ENCODE data around the gene ZMIZ1.
"Not testable (repeated sequence)": the region's sequence is repeated elsewhere in the genome, so short reads cannot be mapped to it uniquely, and the experiment has no call there.

Gene ZMIZ1

DNA sequence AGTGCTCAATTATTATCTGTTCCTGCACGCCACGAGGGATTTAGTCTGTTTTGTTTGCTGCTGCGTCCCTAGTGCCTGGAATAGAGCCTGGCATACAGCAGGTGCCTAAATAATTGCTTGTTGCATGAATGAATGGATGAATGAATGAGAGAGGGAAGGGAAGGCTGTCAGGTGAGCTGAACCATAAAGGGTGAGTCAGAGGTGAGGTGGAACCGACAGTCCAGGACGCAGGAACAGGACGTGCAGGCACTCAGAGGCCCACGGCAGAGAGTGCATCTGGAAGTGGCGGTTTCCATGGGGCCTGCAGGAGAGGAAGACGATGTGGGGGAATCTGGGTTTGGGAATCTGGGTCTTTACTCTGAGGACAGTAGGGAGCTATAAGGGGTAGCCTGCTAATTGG is 260.8 kb downstream of the ZMIZ1 start:
- DNase-seq = no peak
- no peak overlapping the region for H3K27ac ChIP-seq (ENCODE audit: insufficient read depth in 1 of 2, low read depth in 1 of 2, low read length in 2 of 2, poor library complexity in 1 of 2, severe bottlenecking in 2 of 2)
- no peaks in the 10 kb centered on the region for H3K27me3 ChIP-seq (replicated peaks in 2 of 5; ENCODE audit: control insufficient read depth in 4 of 5, insufficient read depth in 5 of 5, low read length in 4 of 5)
- H3K4me3 ChIP-seq (ENCODE audit: control insufficient read depth in 1 of 7, extremely low read depth in 1 of 7, insufficient read depth in 4 of 7, low read depth in 2 of 7, low read length in 6 of 7) = no peak overlapping the region
- ChIA-PET POLR2A (no interaction called here), CTCF (interaction anchor here (0.8 to 3.0 kb wide), 5 partner anchors 9 to 161 kb away, joined by 3 to 13 read pairs (median 3); no protein-coding TSS in a partner anchor)
- H3K9me3 ChIP-seq (ENCODE audit: control extremely low read depth in 1 of 5, control insufficient read depth in 4 of 5, insufficient read depth in 2 of 5, low read depth in 1 of 5, low read length in 4 of 5) = peaks cover 0 to 2% (median 0%) of the 10 kb centered on the region in 5 experiments
- 91% methylated on average over 7 of the region's 9 CpGs for WGBS (ENCODE audit: insufficient coverage)
- H3K4me1 ChIP-seq (ENCODE audit: control extremely low read depth in 1 of 4, control insufficient read depth in 4 of 4, insufficient read depth in 4 of 4, low read length in 3 of 4) = peaks cover 0 to 6% (median 5%) of the 10 kb centered on the region in 4 experiments
- H3K36me3 ChIP-seq (ENCODE audit: control insufficient read depth in 4 of 4, insufficient read depth in 4 of 4, low read length in 3 of 4) = no peaks in the 10 kb centered on the region

DNA sequence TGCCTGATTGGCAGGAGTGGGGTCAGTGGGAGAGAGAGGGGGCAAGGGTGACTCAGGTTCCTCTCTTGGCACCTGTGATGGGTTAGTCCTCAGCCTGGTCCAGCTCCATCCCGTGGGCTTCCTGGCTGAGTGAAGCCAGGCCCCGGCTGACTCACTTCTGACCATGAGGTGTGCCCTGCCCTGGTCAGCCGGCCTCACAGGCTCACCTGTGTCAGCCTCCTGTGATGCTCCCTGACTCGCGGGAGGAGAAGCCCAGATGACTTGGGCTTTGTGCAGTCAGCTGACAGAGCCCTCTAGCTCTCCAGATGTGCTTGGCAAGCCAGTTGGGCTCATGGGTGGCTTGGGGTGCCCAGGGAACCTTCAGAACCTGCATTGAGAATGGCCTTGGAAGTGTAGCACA is 262.5 kb downstream of the ZMIZ1 start:
- Histone ChIP-seq H3K27me3 (replicated peaks in 2 of 5; ENCODE audit: control insufficient read depth in 4 of 5, insufficient read depth in 5 of 5, low read length in 4 of 5) (no peaks in the 10 kb centered on the region), H3K9me3 (ENCODE audit: control extremely low read depth in 1 of 5, control insufficient read depth in 4 of 5, insufficient read depth in 2 of 5, low read depth in 1 of 5, low read length in 4 of 5) (peaks cover 0 to 2% (median 0%) of the 10 kb centered on the region in 5 experiments), H3K27ac (ENCODE audit: insufficient read depth in 1 of 2, low read depth in 1 of 2, low read length in 2 of 2, poor library complexity in 1 of 2, severe bottlenecking in 2 of 2) (no peak overlapping the region), H3K4me1 (ENCODE audit: control extremely low read depth in 1 of 4, control insufficient read depth in 4 of 4, insufficient read depth in 4 of 4, low read length in 3 of 4) (peaks cover 0 to 5% (median 0%) of the 10 kb centered on the region in 4 experiments), H3K36me3 (ENCODE audit: control insufficient read depth in 4 of 4, insufficient read depth in 4 of 4, low read length in 3 of 4) (no peaks in the 10 kb centered on the region), H3K4me3 (ENCODE audit: control insufficient read depth in 1 of 7, extremely low read depth in 1 of 7, insufficient read depth in 4 of 7, low read depth in 2 of 7, low read length in 6 of 7) (no peak overlapping the region)
- ChIA-PET POLR2A (interaction anchor here (1.2 kb wide), 1 partner anchor 8 kb away, joined by 4 read pairs; no protein-coding TSS in a partner anchor), CTCF (interaction anchor here (1.4 to 4.6 kb wide), 4 partner anchors 8 to 18 kb away, joined by 3 to 28 read pairs (median 10); no protein-coding TSS in a partner anchor)
- WGBS (ENCODE audit: insufficient coverage) = 91% methylated on average over 5 of the region's 5 CpGs
- peak in 1 of 3 donors; percentile 31 for DNase-seq

DNA sequence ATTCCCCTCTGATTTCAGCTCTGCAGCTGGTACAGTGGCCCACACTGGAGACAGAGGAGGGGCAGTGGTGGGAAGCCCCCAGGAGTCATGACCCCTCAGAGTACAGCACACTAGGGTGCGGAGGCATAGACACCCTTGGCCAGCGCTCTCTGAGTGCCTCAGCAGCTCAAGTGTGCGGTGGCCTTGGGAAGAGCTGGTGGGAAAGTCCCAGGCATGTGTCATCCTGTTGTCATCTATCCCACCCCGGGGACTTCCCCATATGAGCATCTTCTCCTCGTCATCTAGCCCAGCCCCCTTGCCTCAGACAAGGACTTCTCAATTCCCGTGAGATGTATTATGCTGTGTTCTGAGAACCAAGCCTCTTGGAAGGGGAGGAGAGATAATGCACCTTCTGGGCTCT is 262.9 kb downstream of the ZMIZ1 start:
- peak; percentile 70 to 93 (median 84) for DNase-seq
- H3K36me3 ChIP-seq (ENCODE audit: control insufficient read depth in 4 of 4, insufficient read depth in 4 of 4, low read length in 3 of 4) = no peaks in the 10 kb centered on the region
- no peaks in the 10 kb centered on the region for H3K27me3 ChIP-seq (replicated peaks in 2 of 5; ENCODE audit: control insufficient read depth in 4 of 5, insufficient read depth in 5 of 5, low read length in 4 of 5)
- peaks cover 0 to 5% (median 0%) of the 10 kb centered on the region in 4 experiments for H3K4me1 ChIP-seq (ENCODE audit: control extremely low read depth in 1 of 4, control insufficient read depth in 4 of 4, insufficient read depth in 4 of 4, low read length in 3 of 4)
- ChIA-PET POLR2A (interaction anchor here (1.2 kb wide), 1 partner anchor 9 kb away, joined by 4 read pairs; no protein-coding TSS in a partner anchor), CTCF (interaction anchor here (1.4 to 4.6 kb wide), 4 partner anchors 8 to 18 kb away, joined by 3 to 28 read pairs (median 10); no protein-coding TSS in a partner anchor)
- no peak overlapping the region for H3K4me3 ChIP-seq (ENCODE audit: control insufficient read depth in 1 of 7, extremely low read depth in 1 of 7, insufficient read depth in 4 of 7, low read depth in 2 of 7, low read length in 6 of 7)
- 87% methylated on average over 3 of the region's 6 CpGs for WGBS (ENCODE audit: insufficient coverage)
- peaks cover 0 to 2% (median 0%) of the 10 kb centered on the region in 5 experiments for H3K9me3 ChIP-seq (ENCODE audit: control extremely low read depth in 1 of 5, control insufficient read depth in 4 of 5, insufficient read depth in 2 of 5, low read depth in 1 of 5, low read length in 4 of 5)
- H3K27ac ChIP-seq (ENCODE audit: insufficient read depth in 1 of 2, low read depth in 1 of 2, low read length in 2 of 2, poor library complexity in 1 of 2, severe bottlenecking in 2 of 2) = no peak overlapping the region

DNA sequence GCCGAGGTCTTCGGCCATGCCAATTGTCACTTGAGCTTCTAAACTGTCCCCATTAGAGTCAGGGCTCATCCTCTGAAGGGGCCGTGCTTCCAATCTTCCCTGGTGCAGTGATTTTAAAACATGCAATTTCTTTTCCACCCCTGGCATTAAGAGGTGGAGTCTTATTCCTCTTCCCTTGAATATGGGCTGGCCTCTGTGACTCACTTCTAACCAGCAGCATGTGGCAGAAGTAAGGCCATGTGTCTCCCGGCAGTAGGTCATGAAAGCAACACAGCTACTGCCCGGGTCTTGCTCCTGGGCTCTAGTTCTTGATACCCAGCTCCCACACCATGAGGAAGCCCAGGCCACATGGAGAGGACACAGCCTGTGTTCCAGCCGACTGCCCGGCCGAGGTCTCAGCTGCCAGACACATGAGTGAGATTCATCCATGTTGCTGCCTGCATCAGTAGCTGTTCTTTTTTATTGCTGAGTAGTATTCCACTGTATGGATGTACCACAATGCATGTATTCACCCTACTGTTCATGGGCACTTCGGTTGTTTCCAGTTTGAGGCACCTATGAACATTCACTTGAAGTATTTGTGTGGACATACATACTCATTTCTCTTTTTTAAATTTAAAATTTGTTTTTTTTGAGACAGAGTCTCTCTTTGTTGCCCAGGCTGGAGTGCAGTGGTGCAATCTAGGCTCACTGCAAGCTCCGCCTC is 264.0 kb downstream of the ZMIZ1 start:
- H3K36me3 ChIP-seq (ENCODE audit: control insufficient read depth in 4 of 4, insufficient read depth in 4 of 4, low read length in 3 of 4); H3K27ac ChIP-seq (ENCODE audit: insufficient read depth in 1 of 2, low read depth in 1 of 2, low read length in 2 of 2, poor library complexity in 1 of 2, severe bottlenecking in 2 of 2); DNase-seq; H3K9me3 ChIP-seq (ENCODE audit: control extremely low read depth in 1 of 5, control insufficient read depth in 4 of 5, insufficient read depth in 2 of 5, low read depth in 1 of 5, low read length in 4 of 5); H3K4me1 ChIP-seq (ENCODE audit: control extremely low read depth in 1 of 4, control insufficient read depth in 4 of 4, insufficient read depth in 4 of 4, low read length in 3 of 4); H3K27me3 ChIP-seq (replicated peaks in 2 of 5; ENCODE audit: control insufficient read depth in 4 of 5, insufficient read depth in 5 of 5, low read length in 4 of 5); POLR2A ChIA-PET; H3K4me3 ChIP-seq (ENCODE audit: control insufficient read depth in 1 of 7, extremely low read depth in 1 of 7, insufficient read depth in 4 of 7, low read depth in 2 of 7, low read length in 6 of 7): not testable (repeated sequence)
- CTCF ChIA-PET = interaction anchor here (4.6 to 5.2 kb wide), 2 partner anchors 9 to 14 kb away, joined by 28 to 46 read pairs; partner anchors contain the start of gene PPIF
- WGBS (ENCODE audit: insufficient coverage) = no CpG with 5 or more reads among the region's 10 CpGs

DNA sequence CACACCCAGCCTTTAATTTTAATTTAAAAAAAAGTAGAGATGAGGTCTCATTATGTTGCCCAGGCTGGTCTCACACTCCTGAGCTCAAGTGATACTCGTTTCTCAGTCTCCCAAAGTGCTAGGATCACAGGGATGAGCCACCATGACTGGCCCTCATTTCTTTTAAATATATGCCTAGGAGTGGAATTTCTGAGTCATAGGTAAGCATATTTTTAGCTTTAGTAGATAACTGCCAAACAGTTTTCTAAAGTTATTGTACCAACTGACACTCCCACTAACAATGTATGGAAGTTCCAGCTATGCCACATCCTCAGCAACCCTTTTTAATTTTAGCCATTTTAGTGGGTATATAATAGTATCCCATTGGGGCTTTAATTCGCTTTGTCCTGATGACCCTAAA is 264.7 kb downstream of the ZMIZ1 start:
- POLR2A ChIA-PET = no interaction called here
- H3K4me3 ChIP-seq (ENCODE audit: control insufficient read depth in 1 of 7, extremely low read depth in 1 of 7, insufficient read depth in 4 of 7, low read depth in 2 of 7, low read length in 6 of 7) = no peak overlapping the region
- peaks cover 0 to 5% (median 0%) of the 10 kb centered on the region in 5 experiments for H3K9me3 ChIP-seq (ENCODE audit: control extremely low read depth in 1 of 5, control insufficient read depth in 4 of 5, insufficient read depth in 2 of 5, low read depth in 1 of 5, low read length in 4 of 5)
- no peak for DNase-seq
- H3K36me3 ChIP-seq (ENCODE audit: control insufficient read depth in 4 of 4, insufficient read depth in 4 of 4, low read length in 3 of 4) = no peaks in the 10 kb centered on the region
- H3K27ac ChIP-seq (ENCODE audit: insufficient read depth in 1 of 2, low read depth in 1 of 2, low read length in 2 of 2, poor library complexity in 1 of 2, severe bottlenecking in 2 of 2) = no peak overlapping the region
- no peaks in the 10 kb centered on the region for H3K27me3 ChIP-seq (replicated peaks in 2 of 5; ENCODE audit: control insufficient read depth in 4 of 5, insufficient read depth in 5 of 5, low read length in 4 of 5)
- H3K4me1 ChIP-seq (ENCODE audit: control extremely low read depth in 1 of 4, control insufficient read depth in 4 of 4, insufficient read depth in 4 of 4, low read length in 3 of 4) = peaks cover 0 to 5% (median 0%) of the 10 kb centered on the region in 4 experiments
- CTCF ChIA-PET = interaction anchor here (1.5 to 5.2 kb wide), 4 partner anchors 9 to 39 kb away, joined by 3 to 46 read pairs (median 16); partner anchors contain the start of gene PPIF
- 100% methylated on average over 1 of the region's 2 CpGs for WGBS (ENCODE audit: insufficient coverage)

DNA sequence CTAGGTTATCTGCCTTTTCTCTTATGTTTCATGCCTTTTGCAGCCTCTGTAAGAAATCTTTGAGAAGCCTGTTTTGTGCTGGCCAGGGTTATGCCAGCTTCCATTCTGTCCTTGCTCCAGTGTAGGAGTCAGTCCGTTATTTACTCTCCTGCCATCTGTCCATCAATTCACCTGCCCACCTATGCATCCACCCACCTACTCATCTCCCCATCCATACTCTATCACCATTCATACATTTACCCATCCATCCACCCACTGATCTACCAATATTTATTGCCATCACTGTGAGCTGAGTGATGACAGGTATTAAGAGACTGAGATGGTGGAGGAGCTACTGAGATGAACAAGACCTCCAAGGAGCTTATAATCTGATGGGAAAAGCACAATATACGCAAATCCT is 265.8 kb downstream of the ZMIZ1 start:
- WGBS (ENCODE audit: insufficient coverage) = 96% methylated on average over 2 of the region's 2 CpGs
- POLR2A ChIA-PET = interaction anchor here (1.8 kb wide), 1 partner anchor 12 kb away, joined by 5 read pairs; no protein-coding TSS in a partner anchor
- Histone ChIP-seq H3K4me1 (ENCODE audit: control extremely low read depth in 1 of 4, control insufficient read depth in 4 of 4, insufficient read depth in 4 of 4, low read length in 3 of 4) (peaks cover 0 to 5% (median 0%) of the 10 kb centered on the region in 4 experiments), H3K36me3 (ENCODE audit: control insufficient read depth in 4 of 4, insufficient read depth in 4 of 4, low read length in 3 of 4) (no peaks in the 10 kb centered on the region), H3K9me3 (ENCODE audit: control extremely low read depth in 1 of 5, control insufficient read depth in 4 of 5, insufficient read depth in 2 of 5, low read depth in 1 of 5, low read length in 4 of 5) (peaks cover 0 to 5% (median 0%) of the 10 kb centered on the region in 5 experiments), H3K27me3 (replicated peaks in 2 of 5; ENCODE audit: control insufficient read depth in 4 of 5, insufficient read depth in 5 of 5, low read length in 4 of 5) (no peaks in the 10 kb centered on the region), H3K27ac (ENCODE audit: insufficient read depth in 1 of 2, low read depth in 1 of 2, low read length in 2 of 2, poor library complexity in 1 of 2, severe bottlenecking in 2 of 2) (no peak overlapping the region), H3K4me3 (ENCODE audit: control insufficient read depth in 1 of 7, extremely low read depth in 1 of 7, insufficient read depth in 4 of 7, low read depth in 2 of 7, low read length in 6 of 7) (no peak overlapping the region)
- CTCF ChIA-PET = interaction anchor here (1.2 to 5.2 kb wide), 6 partner anchors 8 to 57 kb away, joined by 3 to 46 read pairs (median 4); partner anchors contain the start of gene PPIF
- no peak for DNase-seq

DNA sequence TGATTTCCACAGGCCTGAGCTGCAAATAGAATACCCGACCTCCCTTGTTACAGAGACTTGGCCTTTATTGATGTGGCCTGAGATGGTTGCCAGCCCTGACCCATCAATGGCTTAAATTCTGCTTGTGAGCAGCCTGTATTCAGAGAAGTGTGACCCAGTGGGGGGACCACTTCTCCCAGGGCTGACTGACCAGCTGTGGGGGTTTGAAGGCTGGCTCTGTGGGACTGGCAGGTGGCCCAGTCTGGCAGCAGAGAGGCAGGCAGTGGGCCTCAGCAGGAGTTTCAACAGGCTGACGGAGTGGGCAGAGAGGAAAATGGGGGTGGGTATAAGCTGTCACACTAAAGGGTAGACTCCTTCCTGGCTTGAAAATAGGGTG is 266.3 kb downstream of the ZMIZ1 start:
- POLR2A ChIA-PET = interaction anchor here (1.8 kb wide), 1 partner anchor 13 kb away, joined by 5 read pairs; no protein-coding TSS in a partner anchor
- Histone ChIP-seq H3K27me3 (replicated peaks in 2 of 5; ENCODE audit: control insufficient read depth in 4 of 5, insufficient read depth in 5 of 5, low read length in 4 of 5) (no peaks in the 10 kb centered on the region), H3K4me1 (ENCODE audit: control extremely low read depth in 1 of 4, control insufficient read depth in 4 of 4, insufficient read depth in 4 of 4, low read length in 3 of 4) (peaks cover 0 to 5% (median 0%) of the 10 kb centered on the region in 4 experiments), H3K36me3 (ENCODE audit: control insufficient read depth in 4 of 4, insufficient read depth in 4 of 4, low read length in 3 of 4) (no peaks in the 10 kb centered on the region), H3K27ac (ENCODE audit: insufficient read depth in 1 of 2, low read depth in 1 of 2, low read length in 2 of 2, poor library complexity in 1 of 2, severe bottlenecking in 2 of 2) (no peak overlapping the region), H3K9me3 (ENCODE audit: control extremely low read depth in 1 of 5, control insufficient read depth in 4 of 5, insufficient read depth in 2 of 5, low read depth in 1 of 5, low read length in 4 of 5) (peaks cover 0 to 5% (median 0%) of the 10 kb centered on the region in 5 experiments), H3K4me3 (ENCODE audit: control insufficient read depth in 1 of 7, extremely low read depth in 1 of 7, insufficient read depth in 4 of 7, low read depth in 2 of 7, low read length in 6 of 7) (no peak overlapping the region)
- WGBS (ENCODE audit: insufficient coverage) = 85% methylated on average over 2 of the region's 2 CpGs
- CTCF ChIA-PET = interaction anchor here (1.2 to 5.2 kb wide), 5 partner anchors 11 to 56 kb away, joined by 4 to 46 read pairs (median 4); partner anchors contain the start of gene PPIF
- DNase-seq = no peak

Measured in common myeloid progenitor, CD34-positive (primary cell).